Activated naive CD4-positive, alpha-beta T cell treated with anti-CD3 and anti-CD28 coated beads, Interleukin-2, amount 10 ng/mL, durations not matched to agents 7 days and 5 days (primary cell): Measurements from ENCODE around the gene TMPRSS11E.
"Not testable (repeated sequence)": the region's sequence is repeated elsewhere in the genome, so short reads cannot be mapped to it uniquely, and the experiment has no call there.

ENCODE experiments used
- CTCF ChIA-PET: fragments of 350-600 bp; sonication (Branson Sonifier 250); formaldehyde crosslinking; loops from one replicate; lab custom pipeline; 2021; ENCODE audit warnings: antibody characterized with exemption; lab: Charles Lee
- DNase-seq: peaks from one replicate; pipeline ENCODE4 v3.0.0-alpha.2; 2020
- H3K27ac Mint-ChIP-seq: one replicate; pipeline ENCODE4 v1.8.0; 2021; ENCODE audit warnings: mild to moderate bottlenecking, moderate library complexity, mixed read lengths
- H3K27me3 Mint-ChIP-seq: one replicate; pipeline ENCODE4 v1.8.0; 2021; ENCODE audit warnings: mild to moderate bottlenecking, mixed read lengths
- H3K36me3 Mint-ChIP-seq: one replicate; pipeline ENCODE4 v1.8.0; 2021; ENCODE audit warnings: mixed read lengths
- H3K4me1 Mint-ChIP-seq: one replicate; pipeline ENCODE4 v1.8.0; 2021; ENCODE audit warnings: mixed read lengths
- H3K4me3 Mint-ChIP-seq: one replicate; pipeline ENCODE4 v1.8.0; 2021; ENCODE audit warnings: mild to moderate bottlenecking, moderate library complexity, mixed read lengths
- H3K9me3 Mint-ChIP-seq: one replicate; pipeline ENCODE4 v1.8.0; 2021; ENCODE audit warnings: mixed read lengths

The TMPRSS11E gene

GRCh38 chr4:68447201-68447600 lies at the start of gene TMPRSS11E:
TSS of gene TMPRSS11E (plus strand) at chr4:68447463. CDS start at chr4:68447513, 50 bp downstream.
- Mint-ChIP-seq H3K9me3 (peaks cover 5% of the 10 kb centered on the region), H3K36me3 (peaks cover 5% of the 10 kb centered on the region), H3K27ac (no peak within 1 kb of the TSS), H3K4me3 (no peak within 1 kb of the TSS), H3K27me3 (no peaks in the 10 kb centered on the region), H3K4me1 (peaks cover 31% of the 10 kb centered on the region)
- CTCF ChIA-PET = interaction anchor here (0.7 kb wide), 1 partner anchor 72 kb away, joined by 3 read pairs; no protein-coding TSS in a partner anchor
- no peak for DNase-seq

GRCh38 chr4:68399306-68399705 lies 48.0 kb upstream of the TMPRSS11E start:
- CTCF ChIA-PET = no interaction called here
- H3K27me3 Mint-ChIP-seq = peaks cover 1% of the 10 kb centered on the region
- H3K4me1 Mint-ChIP-seq = no peaks in the 10 kb centered on the region
- H3K9me3 Mint-ChIP-seq = peaks cover 2% of the 10 kb centered on the region
- no peak overlapping the region for H3K4me3 Mint-ChIP-seq
- DNase-seq = no peak
- no peaks in the 10 kb centered on the region for H3K36me3 Mint-ChIP-seq
- H3K27ac Mint-ChIP-seq = no peak overlapping the region

- Mint-ChIP-seq H3K4me3 (no peak overlapping the region), H3K36me3 (no peaks in the 10 kb centered on the region), H3K9me3 (peaks cover 2% of the 10 kb centered on the region), H3K27me3 (no peaks in the 10 kb centered on the region), H3K27ac (no peak overlapping the region), H3K4me1 (no peaks in the 10 kb centered on the region)
- no peak for DNase-seq
- CTCF ChIA-PET = no interaction called here
Measured at GRCh38 chr4:68401231-68401630, 46.0 kb upstream of the TMPRSS11E start.

- H3K4me1 Mint-ChIP-seq = no peaks in the 10 kb centered on the region
- H3K27ac Mint-ChIP-seq = no peak overlapping the region
Measured at GRCh38 chr4:68404153-68404552, 43.1 kb upstream of the TMPRSS11E start.

GRCh38 chr4:68405718-68406478 lies 41.4 kb upstream of the TMPRSS11E start:
- H3K4me1 Mint-ChIP-seq, H3K27me3 Mint-ChIP-seq, H3K27ac Mint-ChIP-seq, H3K4me3 Mint-ChIP-seq, CTCF ChIA-PET, H3K36me3 Mint-ChIP-seq, DNase-seq, H3K9me3 Mint-ChIP-seq: not testable (repeated sequence)

More at GRCh38 chr4:68404153-68404552, 43.1 kb upstream of the TMPRSS11E start:
- H3K36me3 Mint-ChIP-seq = no peaks in the 10 kb centered on the region
- H3K27me3 Mint-ChIP-seq = no peaks in the 10 kb centered on the region
- DNase-seq = no peak
- peaks cover 2% of the 10 kb centered on the region for H3K9me3 Mint-ChIP-seq
- CTCF ChIA-PET = no interaction called here
- no peak overlapping the region for H3K4me3 Mint-ChIP-seq

GRCh38 chr4:68406479-68406859 lies 40.8 kb upstream of the TMPRSS11E start:
- no peaks in the 10 kb centered on the region for H3K27me3 Mint-ChIP-seq
- H3K4me1 Mint-ChIP-seq = no peaks in the 10 kb centered on the region
- DNase-seq = no peak
- no peaks in the 10 kb centered on the region for H3K9me3 Mint-ChIP-seq
- no peak overlapping the region for H3K27ac Mint-ChIP-seq
- CTCF ChIA-PET = no interaction called here
- H3K36me3 Mint-ChIP-seq = no peaks in the 10 kb centered on the region
- H3K4me3 Mint-ChIP-seq = no peak overlapping the region

GRCh38 chr4:68407015-68407867 lies 40.0 kb upstream of the TMPRSS11E start:
- H3K4me3 Mint-ChIP-seq, H3K36me3 Mint-ChIP-seq, H3K27ac Mint-ChIP-seq, H3K27me3 Mint-ChIP-seq, DNase-seq, H3K4me1 Mint-ChIP-seq, CTCF ChIA-PET, H3K9me3 Mint-ChIP-seq: not testable (repeated sequence)

GRCh38 chr4:68407868-68408190 lies 39.4 kb upstream of the TMPRSS11E start:
- CTCF ChIA-PET = no interaction called here
- H3K4me1 Mint-ChIP-seq = no peaks in the 10 kb centered on the region

GRCh38 chr4:68410149-68410548 lies 37.1 kb upstream of the TMPRSS11E start:
- Mint-ChIP-seq H3K4me1 (no peaks in the 10 kb centered on the region), H3K27ac (no peak overlapping the region), H3K4me3 (no peak overlapping the region), H3K27me3 (no peaks in the 10 kb centered on the region), H3K36me3 (no peaks in the 10 kb centered on the region), H3K9me3 (no peaks in the 10 kb centered on the region)
- no peak for DNase-seq
- CTCF ChIA-PET = no interaction called here

More at GRCh38 chr4:68407868-68408190, 39.4 kb upstream of the TMPRSS11E start:
- no peaks in the 10 kb centered on the region for H3K9me3 Mint-ChIP-seq
- H3K36me3 Mint-ChIP-seq = no peaks in the 10 kb centered on the region
- H3K4me3 Mint-ChIP-seq = no peak overlapping the region
- no peaks in the 10 kb centered on the region for H3K27me3 Mint-ChIP-seq
- no peak for DNase-seq
- H3K27ac Mint-ChIP-seq = no peak overlapping the region

- Mint-ChIP-seq H3K9me3 (no peaks in the 10 kb centered on the region), H3K36me3 (no peaks in the 10 kb centered on the region), H3K4me3 (no peak overlapping the region), H3K27me3 (no peaks in the 10 kb centered on the region), H3K27ac (no peak overlapping the region), H3K4me1 (no peaks in the 10 kb centered on the region)
- CTCF ChIA-PET = no interaction called here
- DNase-seq = no peak
Measured at GRCh38 chr4:68410643-68411042, 36.6 kb upstream of the TMPRSS11E start.

GRCh38 chr4:68412031-68412430 lies 35.2 kb upstream of the TMPRSS11E start:
- H3K9me3 Mint-ChIP-seq, H3K27ac Mint-ChIP-seq, DNase-seq, H3K4me3 Mint-ChIP-seq, CTCF ChIA-PET, H3K4me1 Mint-ChIP-seq, H3K36me3 Mint-ChIP-seq, H3K27me3 Mint-ChIP-seq: not testable (repeated sequence)

GRCh38 chr4:68416591-68416990 lies 30.7 kb upstream of the TMPRSS11E start:
- Mint-ChIP-seq H3K27ac (no peak overlapping the region), H3K4me1 (no peaks in the 10 kb centered on the region), H3K36me3 (no peaks in the 10 kb centered on the region), H3K4me3 (no peak overlapping the region), H3K27me3 (peaks cover 5% of the 10 kb centered on the region), H3K9me3 (peaks cover 2% of the 10 kb centered on the region)
- CTCF ChIA-PET = no interaction called here
- DNase-seq = no peak

GRCh38 chr4:68426516-68426915 lies 20.7 kb upstream of the TMPRSS11E start:
- no peak overlapping the region for H3K27ac Mint-ChIP-seq
- CTCF ChIA-PET = no interaction called here
- H3K9me3 Mint-ChIP-seq = peaks cover 5% of the 10 kb centered on the region
- no peak for DNase-seq
- H3K4me3 Mint-ChIP-seq = no peak overlapping the region
- H3K27me3 Mint-ChIP-seq = peaks cover 5% of the 10 kb centered on the region
- no peaks in the 10 kb centered on the region for H3K4me1 Mint-ChIP-seq
- H3K36me3 Mint-ChIP-seq = no peaks in the 10 kb centered on the region

GRCh38 chr4:68430337-68430736 lies 16.9 kb upstream of the TMPRSS11E start:
- DNase-seq = no peak
- no peak overlapping the region for H3K4me3 Mint-ChIP-seq
- H3K27ac Mint-ChIP-seq = no peak overlapping the region
- H3K36me3 Mint-ChIP-seq = peaks cover 6% of the 10 kb centered on the region
- CTCF ChIA-PET = no interaction called here
- peaks cover 5% of the 10 kb centered on the region for H3K27me3 Mint-ChIP-seq
- H3K9me3 Mint-ChIP-seq = peaks cover 7% of the 10 kb centered on the region
- peaks cover 13% of the 10 kb centered on the region for H3K4me1 Mint-ChIP-seq

- H3K36me3 Mint-ChIP-seq = peaks cover 13% of the 10 kb centered on the region
- no peak for DNase-seq
- peaks cover 10% of the 10 kb centered on the region for H3K9me3 Mint-ChIP-seq
- H3K27me3 Mint-ChIP-seq = peaks cover 5% of the 10 kb centered on the region
- H3K4me1 Mint-ChIP-seq = peaks cover 31% of the 10 kb centered on the region
- CTCF ChIA-PET = no interaction called here
- H3K27ac Mint-ChIP-seq = no peak overlapping the region
- H3K4me3 Mint-ChIP-seq = no peak overlapping the region
Measured at GRCh38 chr4:68432320-68432719, 14.9 kb upstream of the TMPRSS11E start.
